HG03571 (cell line): ENCODE data around the gene MINDY4.

ENCODE experiments used
- ATAC-seq: cut with Tn5 transposase; IDR thresholded peaks from one replicate; pipeline ENCODE4 v1.9.1; 2021; ENCODE audit not compliant: unreplicated experiment

Gene MINDY4

DNA sequence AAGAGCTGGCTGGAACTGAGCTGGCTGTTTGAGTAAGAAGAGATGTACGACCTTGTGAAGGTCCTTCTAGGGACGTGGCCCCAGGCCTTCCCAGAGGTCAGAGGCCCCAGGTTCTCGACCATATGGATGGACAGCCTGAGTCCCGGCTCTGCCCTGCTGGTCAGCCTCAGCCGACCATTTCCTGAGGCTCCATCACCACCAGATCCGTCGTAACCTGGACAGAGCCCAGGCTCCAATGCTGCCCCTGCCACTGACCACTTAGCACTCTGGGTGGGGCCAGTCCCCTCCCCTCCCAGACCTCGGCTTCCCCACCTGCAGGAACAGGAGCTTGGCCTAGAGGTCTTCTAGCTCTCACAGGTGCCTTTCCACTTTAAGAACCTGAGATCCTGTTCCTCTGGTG, 29.9 kb upstream of the MINDY4 start:
- no peak for ATAC-seq

DNA sequence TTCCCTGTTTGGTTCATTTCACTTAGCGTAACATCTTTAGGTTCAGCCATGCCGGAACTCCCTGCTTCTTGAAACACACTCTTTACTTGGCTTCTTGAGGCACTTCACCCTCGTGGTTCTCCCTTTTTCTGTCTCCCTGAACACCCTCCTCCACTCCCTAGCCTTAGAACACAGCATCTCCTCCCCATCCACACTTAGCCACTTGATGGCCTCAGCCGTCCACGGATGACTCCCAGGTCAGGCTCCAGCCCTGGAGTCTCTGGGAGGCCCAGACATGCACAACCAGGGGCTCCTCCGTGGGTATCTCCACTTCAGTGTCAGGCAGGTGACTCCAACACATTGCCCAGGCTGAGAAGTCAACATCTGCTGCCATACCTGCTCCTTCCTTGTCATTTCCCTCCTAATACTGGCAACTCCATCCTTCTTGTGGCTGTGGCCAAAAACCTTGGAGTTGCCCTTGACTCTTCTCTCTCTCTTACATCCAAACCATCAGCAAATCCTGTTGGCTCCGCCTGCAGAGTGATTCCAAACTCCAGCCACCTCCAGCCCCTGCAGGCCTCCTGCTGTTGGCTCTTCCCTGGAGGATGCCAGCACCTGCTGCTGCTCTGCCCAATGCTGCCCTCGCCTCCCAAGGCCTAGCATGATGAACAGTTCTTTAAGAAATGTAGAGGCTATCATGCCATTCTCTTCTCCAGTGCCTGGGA, 27.7 kb upstream of the MINDY4 start:
- no peak for ATAC-seq

DNA sequence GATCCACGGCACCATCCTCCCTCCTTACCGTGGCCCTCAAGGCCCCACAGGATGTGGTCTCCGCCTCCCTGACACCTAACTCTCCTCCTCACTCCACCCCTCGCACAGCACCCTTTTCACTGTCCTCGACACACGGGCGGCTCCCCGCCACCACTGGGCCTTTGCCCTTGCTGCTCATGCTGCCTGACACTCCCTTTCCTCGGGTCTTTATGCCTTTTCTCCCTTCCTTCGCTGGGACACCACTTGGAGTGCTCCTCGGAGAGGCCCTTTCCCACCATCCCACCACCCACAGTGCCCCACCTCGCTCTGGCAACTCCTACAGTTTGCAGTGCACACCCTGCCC, 27.2 kb upstream of the MINDY4 start:
- no peak for ATAC-seq

DNA sequence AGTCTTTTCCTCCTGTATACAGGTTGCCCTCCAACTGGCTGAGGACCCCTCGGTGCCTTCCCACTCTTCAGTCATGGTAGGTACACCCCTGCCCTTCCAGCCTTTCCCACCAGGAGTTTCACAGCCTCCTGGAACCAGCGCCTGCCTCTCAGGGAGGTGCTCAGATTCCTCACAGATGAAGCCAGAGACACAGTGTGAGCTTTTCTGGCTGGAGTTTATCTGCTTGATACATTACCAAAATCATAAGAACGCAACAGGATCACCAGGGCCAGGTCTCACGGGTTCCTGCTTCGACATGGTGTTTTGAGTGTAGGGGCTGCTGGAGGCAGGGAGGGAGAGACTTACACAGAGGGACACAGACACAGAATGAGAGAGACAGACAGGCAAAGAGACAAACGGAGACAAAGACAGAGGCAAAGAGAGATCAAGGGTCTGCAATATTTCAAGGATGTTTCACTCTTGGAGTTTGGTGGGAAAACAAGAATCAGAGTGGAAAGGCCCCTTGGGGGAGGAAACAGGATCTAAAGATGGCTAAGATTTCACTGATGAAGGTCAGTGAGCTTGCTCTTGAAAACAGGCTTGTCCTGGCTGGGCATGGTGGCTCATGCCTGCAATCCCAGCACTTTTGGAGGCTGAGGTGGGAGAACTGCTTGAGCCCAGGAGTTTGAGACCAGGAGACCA, 25.8 kb upstream of the MINDY4 start:
- no peak for ATAC-seq

DNA sequence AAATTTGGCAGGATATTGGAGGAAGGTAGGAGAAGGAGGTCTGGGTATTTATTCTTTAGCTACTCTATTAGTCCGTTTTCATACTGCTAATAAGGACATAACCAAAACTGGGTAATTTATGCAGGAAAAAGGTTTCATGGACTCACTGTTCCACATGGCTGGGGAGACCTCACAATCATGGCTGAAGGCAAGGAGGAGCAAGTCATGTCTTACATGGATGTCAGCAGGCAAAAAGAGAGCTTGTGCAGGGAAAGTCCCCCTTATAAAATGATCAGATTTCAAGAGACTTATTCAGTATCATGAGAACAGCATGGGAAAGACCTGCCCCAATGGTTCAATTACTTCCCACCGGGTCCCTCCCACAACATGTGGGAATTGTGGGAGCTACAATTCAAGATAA, 21.2 kb upstream of the MINDY4 start:
- no peak for ATAC-seq

DNA sequence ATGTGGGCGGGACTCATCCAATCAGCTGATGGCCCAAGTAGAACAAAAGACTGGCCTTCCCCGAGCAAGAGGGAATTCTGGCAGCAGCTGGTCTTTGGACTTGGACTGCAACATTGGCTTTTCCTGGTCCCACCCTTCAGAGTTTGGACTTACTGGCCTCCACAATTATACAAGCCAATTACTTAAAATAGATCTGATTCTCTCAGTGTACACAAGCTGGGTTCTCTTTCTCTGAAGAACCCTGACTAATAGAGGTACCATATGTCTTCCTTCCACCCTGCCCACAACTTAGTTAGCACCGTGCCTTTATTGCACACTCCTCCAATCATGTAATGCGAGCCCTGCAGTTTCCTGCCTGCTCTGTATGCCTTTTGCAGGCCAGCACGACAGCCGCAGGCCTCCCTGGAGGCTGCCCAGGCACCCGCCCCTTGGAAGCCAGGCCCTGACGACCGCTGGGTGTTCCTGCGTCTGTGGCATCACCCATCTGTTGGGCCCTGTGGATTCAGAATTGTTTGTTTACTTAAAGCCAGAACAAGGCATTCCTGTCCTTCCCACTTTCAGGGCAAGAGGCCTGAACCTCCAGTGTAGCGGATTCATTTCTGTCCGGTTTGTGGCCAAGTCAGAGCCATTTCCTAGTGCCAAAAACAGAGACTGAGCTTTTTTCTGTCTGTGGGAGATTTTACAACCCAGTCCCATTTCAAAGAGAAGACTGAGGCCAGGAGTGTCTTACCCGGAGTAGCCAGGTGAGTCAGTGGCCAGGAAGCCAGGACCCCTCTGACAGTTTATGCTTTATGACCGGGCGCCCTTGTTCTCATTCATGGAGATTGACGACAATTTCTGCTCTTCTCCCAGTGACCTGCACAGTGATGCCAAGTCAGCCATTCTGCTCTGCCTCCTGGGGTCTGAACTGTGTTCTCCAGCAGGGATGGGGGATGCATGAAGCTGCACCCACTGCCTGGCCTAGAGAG, 20.2 kb upstream of the MINDY4 start:
- ATAC-seq: no peak

DNA sequence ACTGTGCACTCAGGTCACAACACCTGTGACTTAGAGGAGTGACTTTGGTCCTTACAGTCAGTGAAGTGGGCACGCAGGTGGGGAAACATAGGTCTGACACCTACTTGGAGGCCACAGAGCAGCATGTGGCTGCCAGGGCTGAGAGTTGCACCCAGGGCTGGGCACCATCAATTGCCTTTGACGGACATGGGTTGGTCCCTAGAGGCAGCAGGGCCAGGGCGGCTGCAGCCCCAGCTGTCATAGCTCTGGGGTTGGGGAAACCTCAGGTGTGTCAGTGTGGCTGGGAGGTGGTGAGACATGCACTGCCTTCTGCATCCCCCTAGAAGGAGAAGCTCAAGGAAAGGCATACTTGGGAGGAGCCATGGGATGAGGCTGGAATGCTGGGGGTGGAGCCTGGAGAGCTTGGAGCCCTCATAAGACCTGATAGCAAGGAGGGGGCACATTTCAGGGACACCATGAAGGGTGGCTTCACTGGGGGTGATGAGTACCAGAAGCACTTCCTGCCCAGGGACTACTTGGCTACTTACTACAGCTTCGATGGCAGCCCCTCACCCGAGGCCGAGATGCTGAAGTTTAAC, 19.4 kb upstream of the MINDY4 start, which contains the start of gene INMT:
INMT (plus strand) TSS at position 440 of the 578 bp plus-strand sequence; CDS start at position 456, 16 bp downstream.
- no peak for ATAC-seq

DNA sequence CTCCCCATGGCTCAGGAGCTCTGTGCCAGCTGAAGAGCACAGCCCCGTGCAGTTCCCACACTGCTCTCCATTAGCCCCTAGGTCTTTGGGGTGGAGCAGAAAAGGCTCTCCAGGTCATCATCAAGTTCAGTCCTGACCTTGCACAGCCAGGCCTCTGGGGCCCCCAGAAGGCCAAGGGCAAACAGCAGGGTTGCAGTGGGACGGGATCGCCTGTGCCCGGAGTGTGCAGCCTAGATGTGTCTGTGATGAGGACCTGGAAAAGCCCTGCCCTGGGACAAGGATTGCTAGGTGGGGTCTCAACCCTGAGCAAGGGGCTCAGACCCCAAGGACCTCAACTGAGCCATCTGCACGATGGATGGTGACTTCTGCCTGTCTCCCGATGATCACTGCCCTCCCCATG, 18.7 kb upstream of the MINDY4 start:
- no peak for ATAC-seq

DNA sequence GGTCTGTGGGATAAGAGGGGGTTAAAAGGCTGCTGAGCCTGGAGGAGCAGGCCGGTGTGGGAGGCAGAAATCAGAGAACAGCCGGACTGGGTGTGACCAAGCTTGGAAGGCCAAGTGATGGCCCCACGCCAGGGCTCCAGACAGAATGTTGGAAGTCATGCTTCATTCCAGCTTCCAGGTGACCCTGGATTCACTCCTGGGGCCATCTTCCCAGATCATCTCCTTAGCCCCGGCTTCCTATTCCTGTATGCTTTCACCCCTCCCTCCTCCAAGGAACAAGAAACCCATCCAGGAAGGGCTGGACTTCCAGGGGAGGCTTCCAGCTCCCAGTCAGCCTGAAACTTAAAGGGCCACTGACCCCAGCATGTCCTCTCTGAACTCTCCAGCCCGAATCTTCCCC, 18.2 kb upstream of the MINDY4 start:
- ATAC-seq: no peak

DNA sequence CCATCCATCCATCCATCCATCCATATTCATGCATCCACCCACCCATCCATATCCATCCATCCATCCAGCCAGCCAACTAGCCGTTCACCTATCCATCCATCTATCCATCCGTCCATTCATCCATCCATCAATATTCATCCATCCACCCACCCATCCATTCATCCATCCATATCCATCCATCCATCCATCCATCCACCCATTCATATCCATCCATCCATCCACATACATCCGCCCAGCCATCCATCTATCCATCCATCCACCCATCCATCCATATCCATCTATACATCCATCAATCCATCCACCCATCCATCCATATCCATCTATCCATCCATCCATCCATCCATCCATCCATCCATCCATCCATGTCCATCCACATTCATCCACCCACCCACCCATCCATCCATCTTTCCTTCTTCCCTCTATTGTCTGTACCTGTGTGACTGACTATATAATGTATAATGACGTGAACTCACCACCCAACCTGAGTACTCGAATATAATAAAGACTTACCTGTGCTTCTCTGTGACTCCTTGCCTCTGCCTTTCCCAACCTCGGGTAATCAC, 16.8 kb upstream of the MINDY4 start:
- ATAC-seq: no peak

DNA sequence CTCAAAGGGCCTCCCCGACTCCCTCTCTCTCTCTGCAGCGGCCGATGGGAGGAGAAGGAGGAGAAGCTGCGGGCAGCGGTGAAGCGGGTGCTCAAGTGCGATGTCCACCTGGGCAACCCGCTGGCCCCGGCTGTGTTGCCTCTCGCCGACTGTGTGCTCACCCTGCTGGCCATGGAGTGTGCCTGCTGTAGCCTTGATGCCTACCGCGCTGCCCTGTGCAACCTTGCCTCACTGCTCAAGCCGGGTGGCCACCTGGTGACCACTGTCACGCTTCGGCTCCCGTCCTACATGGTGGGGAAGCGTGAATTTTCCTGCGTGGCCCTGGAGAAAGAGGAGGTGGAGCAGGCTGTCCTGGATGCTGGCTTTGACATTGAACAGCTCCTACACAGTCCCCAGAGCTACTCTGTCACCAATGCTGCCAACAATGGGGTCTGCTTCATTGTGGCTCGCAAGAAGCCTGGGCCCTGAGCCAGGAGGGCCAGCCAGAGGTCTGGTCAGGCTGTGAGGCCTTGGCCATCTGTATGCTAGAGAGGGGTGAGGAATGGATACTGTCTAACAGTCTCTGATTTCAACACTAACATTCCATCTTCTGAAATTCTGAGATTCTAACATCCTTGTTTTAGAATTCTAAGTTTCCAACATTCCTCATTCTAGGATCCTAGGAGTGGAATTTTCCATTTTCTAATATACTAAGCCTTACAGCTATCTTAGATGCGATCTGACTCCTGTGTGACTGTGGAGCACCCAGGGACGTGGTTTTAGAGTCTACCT, 15.6 kb upstream of the MINDY4 start:
- ATAC-seq: no peak

DNA sequence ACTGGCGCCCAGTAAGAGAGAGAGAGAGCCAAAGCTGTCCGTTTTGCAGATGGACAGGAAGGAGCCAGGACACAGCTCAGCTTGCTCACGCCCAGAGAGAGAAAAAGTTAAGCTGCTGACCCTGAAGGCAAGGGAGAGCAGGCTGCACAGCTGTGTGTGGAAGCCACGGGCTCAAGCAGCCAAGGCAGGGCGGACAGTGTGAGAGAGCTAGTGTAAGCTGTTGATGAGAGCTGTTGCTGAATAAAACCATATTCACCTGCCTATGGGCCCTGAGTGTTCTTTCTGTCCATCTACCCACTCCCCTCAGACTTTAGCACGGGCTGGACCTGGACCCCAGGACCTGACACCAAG, 13.9 kb upstream of the MINDY4 start:
- ATAC-seq: no peak

DNA sequence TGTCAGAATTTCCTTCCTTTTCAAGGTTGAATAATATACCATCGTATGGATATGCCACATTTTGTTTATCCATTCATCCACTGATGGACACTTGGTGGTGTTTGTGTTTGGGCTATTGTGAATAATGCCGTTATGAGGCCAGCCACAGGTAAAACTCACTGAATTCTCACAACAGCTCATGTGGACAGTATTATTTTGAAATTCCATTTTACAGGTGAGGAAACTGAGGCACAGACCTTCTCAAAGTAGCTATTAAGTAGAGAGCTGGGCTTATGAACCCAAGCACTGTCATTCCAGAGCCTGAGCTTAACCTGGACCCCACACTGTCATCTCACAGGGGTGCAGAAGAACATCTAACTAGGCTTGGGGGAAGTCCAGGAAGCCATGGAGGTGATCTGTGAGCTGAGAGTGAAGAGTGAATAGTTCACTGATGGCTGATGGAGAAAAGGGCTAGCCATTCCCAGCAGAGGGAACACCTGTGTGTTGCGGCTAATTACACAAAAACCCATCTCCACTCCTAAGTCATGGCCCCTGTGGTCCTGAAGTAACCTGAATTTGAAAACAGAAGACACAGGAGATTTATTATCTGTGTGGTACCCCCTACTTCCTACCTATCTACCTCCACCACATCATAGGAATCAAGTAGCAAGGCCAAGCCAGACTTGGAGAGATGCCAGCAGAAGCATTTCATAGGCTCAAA, 10.6 kb upstream of the MINDY4 start:
- no peak for ATAC-seq

DNA sequence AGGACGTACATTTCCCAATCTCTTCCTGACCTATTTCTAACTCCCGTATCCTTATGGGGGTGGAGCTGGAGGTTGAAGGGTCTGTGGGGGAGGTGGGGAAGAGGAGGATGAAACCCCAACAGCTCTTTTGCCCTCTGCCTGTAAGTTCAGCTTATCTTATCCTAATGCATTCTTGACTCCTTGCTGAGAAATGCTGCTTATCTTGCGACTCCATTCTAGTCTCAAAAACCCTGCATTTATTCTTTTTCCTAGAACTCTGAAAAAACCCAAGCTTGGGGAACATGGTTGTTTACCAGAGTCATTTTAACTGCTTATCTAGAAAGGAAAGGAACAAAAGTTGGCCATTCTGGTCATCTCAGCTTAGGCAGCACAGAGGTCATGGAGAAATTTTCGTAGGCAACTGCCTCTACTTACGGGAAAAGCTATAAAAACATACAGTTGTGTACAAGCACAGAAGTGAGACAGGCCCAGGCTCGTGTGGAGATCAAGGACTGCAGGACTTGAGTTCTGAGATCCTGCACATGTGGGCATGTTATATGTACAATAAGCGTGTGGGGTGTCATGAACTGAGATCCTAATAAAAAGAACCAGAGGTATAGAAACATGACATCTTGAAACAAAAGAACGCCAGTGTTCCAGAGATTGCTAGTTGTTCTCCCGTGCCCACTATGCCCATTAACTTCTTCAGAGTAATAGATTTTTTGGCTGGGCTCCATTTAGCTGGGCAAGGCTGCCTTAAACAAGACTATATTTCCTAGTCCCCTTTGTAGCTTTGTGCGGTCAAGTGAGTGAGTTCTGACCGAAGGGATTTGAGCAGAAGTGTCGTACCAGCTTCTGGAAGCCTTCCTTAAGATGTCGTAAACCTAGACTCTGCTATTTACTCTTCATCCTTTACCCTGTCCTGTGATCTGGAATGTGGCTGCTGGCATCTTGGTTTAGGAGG, 9.7 kb upstream of the MINDY4 start:
- ATAC-seq: no peak

DNA sequence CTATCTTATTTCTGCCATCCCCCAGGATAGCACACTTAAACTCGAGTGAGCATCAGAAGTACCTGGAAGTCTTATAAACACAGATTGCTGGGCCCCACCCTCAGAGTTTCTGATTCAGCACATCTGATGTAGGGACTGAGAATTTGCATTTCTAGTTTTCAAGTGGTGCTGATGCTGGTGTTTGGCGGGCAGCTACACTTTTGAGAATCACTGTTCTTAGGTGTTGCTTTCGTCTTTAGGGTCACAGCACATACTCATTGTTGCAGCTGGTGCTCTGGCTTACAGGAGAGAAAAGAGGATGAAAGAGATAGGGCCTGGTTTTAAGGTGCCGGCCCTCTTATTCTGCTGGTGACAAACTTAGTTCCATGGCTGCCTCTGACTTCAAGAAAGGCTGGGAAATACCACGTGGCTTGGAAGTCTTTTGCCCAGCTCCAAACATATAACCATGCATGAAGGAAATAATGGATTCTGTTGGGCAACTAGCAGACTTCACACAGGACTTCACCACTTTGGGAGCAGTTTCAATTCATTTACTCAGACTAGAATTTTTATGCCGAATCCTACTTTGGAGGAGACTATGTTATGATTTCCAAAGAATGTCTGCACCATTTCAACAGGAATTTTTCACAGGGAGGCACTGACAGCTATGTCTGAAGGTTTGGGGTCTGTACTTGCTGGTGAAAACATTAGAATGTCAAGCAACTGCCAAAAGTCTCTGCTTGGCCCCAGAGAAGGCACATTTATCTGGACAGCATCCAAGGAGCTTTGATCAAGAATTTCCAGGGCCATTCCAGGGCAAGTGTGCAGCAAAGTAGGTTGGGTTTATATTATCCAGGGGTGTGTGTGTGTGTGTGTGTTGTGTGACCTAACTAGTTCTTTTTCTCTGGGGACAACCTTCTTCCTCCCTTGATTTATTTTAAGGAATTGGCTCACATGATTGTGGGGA, 6.9 kb upstream of the MINDY4 start:
- ATAC-seq: peak; percentile 67

DNA sequence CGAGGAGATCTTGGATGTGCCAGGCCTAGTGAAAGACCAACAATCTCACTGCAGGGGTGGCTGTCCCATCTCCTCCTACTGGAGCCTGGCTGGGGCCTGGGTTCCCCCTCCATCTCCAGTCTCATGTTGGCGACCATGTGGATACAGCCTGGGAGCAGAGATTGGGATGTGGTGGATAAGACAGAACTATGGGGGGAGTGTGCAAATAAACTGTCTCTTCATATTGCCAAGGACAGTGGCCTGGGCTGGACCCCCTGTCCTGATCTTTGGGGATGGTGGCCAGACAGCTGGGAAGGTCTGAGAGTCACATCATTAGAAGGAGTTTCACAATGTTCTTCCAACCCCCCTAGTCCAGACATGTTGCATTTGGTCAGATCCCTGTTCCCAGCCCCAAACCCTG, 5.8 kb upstream of the MINDY4 start:
- ATAC-seq: no peak

DNA sequence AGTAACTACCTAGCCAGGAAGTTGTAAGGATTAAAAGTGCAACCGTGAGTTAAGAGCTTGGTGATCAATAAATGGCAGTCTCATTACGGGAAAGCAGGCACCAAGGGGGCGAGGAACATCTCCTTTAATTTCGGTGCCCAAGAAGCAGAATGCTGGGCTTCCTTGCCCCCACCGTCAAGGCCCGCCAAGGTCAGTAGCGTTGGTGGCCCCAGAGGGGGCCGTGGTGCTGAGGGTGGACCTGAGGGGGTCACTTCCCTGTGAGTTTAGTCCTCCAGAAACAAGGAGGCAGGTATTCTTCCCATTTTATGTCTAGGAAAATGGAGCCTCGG, 408 bp upstream of the MINDY4 start:
- ATAC-seq: no peak
